WERI-Rb-1 (cell line): ENCODE data around the gene ZNF609.

ENCODE experiments used
- DNase-seq: peaks from one replicate; pipeline ENCODE4 v3.0.0-alpha.2; 2020
- H3K27ac ChIP-seq: fragments of 250-450 bp; sonication (Bioruptor Pico); 2 replicates; pipeline ENCODE4 v1.5.1; 2020; ENCODE audit warnings: mild to moderate bottlenecking, moderate library complexity
- H3K27me3 ChIP-seq: fragments of 250-450 bp; sonication (Bioruptor Pico); 2 replicates; pipeline ENCODE4 v1.5.1; 2021; ENCODE audit warnings: mild to moderate bottlenecking, low read depth, moderate library complexity; ENCODE audit not compliant: insufficient read depth, severe bottlenecking
- H3K36me3 ChIP-seq: fragments of 250-450 bp; sonication (Bioruptor Pico); 2 replicates; pipeline ENCODE4 v1.5.1; 2020; ENCODE audit warnings: mild to moderate bottlenecking, moderate library complexity
- H3K4me3 ChIP-seq: 2 replicates; pipeline ENCODE4 v1.5.1; 2011; ENCODE audit warnings: low read depth, mild to moderate bottlenecking, control low read depth, low read length
- H3K9me3 ChIP-seq: fragments of 250-450 bp; sonication (Bioruptor Pico); 2 replicates; pipeline ENCODE4 v1.5.1; 2021; ENCODE audit warnings: mild to moderate bottlenecking, moderate library complexity; ENCODE audit not compliant: severe bottlenecking
- TF ChIP-seq, protein P1 (sequence below): IDR thresholded peaks from 2 replicates; pipeline ENCODE4 v1.5.1; 2011; ENCODE audit warnings: low read depth, mild to moderate bottlenecking, control low read depth, inconsistent platforms, low read length

Gene ZNF609

DNA sequence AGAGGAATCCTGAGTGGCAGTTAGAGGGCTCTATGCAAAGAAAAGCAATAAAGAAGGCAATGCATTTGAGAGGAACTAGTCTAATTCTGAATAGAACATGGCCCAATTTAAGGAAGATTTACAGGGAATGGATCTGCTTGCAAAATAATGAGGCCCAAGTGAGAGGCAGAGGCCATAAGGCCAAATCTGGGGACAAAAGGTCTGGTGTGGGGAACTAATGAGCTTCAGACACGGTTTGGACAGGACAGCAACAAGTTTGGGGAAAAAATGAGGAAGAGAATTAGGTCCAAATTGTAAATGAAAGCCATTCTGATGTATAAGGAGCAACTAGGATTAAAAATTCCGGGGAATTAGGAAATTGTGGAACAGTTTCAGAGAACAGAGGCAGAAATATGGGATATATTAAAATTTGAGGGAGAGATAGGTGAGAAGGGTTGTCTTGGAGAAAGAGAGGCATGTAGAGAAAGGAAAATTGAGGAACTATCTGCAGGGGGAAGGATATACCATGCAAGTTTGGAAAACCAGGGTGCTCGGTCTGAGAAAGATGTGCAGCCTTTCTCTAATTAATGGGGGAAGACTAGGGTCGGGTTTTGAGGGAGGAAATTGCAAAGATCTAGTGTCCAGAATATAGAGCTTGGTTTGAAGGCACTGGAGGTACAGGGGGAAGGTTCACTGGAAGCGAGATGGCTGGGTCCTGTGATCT, 241.3 kb downstream of the ZNF609 start:
- H3K36me3 ChIP-seq = peaks cover 11% of the 10 kb centered on the region
- TF ChIP-seq, protein P1, sequence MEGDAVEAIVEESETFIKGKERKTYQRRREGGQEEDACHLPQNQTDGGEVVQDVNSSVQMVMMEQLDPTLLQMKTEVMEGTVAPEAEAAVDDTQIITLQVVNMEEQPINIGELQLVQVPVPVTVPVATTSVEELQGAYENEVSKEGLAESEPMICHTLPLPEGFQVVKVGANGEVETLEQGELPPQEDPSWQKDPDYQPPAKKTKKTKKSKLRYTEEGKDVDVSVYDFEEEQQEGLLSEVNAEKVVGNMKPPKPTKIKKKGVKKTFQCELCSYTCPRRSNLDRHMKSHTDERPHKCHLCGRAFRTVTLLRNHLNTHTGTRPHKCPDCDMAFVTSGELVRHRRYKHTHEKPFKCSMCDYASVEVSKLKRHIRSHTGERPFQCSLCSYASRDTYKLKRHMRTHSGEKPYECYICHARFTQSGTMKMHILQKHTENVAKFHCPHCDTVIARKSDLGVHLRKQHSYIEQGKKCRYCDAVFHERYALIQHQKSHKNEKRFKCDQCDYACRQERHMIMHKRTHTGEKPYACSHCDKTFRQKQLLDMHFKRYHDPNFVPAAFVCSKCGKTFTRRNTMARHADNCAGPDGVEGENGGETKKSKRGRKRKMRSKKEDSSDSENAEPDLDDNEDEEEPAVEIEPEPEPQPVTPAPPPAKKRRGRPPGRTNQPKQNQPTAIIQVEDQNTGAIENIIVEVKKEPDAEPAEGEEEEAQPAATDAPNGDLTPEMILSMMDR = no peak
- no peak for DNase-seq
- no peaks in the 10 kb centered on the region for H3K9me3 ChIP-seq
- no peak overlapping the region for H3K27ac ChIP-seq
- H3K4me3 ChIP-seq = peak overlapping the region; percentile 88; the same call in 1 of the 2 replicates
- H3K27me3 ChIP-seq = no peaks in the 10 kb centered on the region

DNA sequence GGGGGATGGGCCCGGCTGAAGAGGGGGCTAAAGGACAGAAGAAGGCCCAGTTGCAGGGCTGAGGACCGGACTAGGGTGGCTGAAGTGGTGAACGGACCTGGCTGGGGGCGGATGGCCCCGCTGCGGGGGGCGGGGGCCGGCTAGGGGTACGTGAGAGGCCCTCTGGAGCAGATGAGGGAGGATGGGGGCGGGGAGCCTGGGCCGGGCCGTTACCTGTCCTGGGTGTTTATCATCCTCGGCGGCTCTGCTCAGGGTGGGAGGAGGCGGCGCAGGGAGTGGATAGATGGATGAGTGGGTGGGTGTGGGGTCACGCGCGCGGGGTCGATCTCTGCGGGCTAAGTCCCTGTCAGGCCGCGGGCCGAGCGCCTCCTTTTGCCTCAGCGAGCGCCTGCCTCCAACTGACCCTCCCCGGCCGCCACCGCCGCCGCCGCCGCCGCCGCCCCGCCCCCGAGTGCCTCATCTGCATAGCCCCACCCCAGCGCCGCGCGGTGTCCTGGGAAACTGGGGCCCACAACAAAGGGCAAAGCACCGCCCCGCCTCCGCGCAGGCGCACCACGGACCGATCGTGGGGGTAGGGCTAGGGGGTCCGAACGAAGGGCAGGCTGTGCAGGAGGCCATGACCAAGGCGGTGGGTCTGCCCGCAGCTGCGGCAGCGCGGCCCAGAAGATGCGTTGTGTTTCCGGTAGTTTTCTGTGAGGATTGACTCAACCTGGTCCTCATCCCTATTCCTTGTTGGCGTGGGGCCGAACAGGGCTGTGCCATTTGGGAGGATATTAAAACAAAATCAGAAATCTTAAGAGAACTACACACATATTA, 242.6 kb downstream of the ZNF609 start:
- no peaks in the 10 kb centered on the region for H3K27me3 ChIP-seq
- peak; percentile 99 for DNase-seq
- no peaks in the 10 kb centered on the region for H3K9me3 ChIP-seq
- peak overlapping the region; percentile 92 for H3K27ac ChIP-seq
- TF ChIP-seq, protein P1 = no peak
- H3K36me3 ChIP-seq = peaks cover 9% of the 10 kb centered on the region
- peak overlapping the region; percentile 88 for H3K4me3 ChIP-seq

DNA sequence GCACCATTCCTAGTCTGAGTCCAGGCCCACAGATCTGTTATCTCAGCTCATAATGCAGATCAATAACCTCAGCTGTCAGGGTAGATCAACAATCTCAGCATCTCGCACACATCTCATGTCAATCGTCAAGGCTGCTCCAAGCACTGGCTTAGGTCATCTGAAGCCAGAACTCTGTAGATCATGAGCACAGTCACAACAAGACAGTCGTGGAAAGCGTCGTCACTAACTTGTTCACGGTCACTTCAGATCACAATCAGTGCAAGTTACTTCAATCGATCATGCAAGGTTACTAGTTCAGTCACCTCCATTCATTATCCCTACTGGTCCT, 243.2 kb downstream of the ZNF609 start:
- Histone ChIP-seq H3K27me3 (no peaks in the 10 kb centered on the region), H3K36me3 (peaks cover 9% of the 10 kb centered on the region), H3K27ac (peak overlapping the region; percentile 92), H3K4me3 (peak overlapping the region; percentile 53), H3K9me3 (no peaks in the 10 kb centered on the region)
- no peak for DNase-seq
- TF ChIP-seq, protein P1 = no peak

DNA sequence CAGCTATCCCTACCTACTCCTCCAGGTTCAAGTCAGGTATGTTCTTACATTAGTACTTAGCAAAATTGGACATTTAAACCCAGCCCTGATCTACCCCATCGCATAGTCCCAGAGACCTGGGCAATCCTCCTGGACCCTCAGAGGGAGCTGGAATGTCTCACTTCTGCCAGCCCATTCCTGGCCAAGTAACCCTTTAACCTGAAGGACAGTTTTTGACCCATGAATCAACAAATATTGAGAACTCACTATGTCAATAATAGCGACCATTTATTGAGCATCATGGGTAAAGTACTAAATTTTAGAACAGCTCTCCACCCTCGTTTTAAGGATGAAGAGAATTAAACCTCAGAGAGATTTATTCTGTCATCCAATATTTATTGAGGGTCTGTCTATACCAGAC, 244.6 kb downstream of the ZNF609 start:
- DNase-seq = no peak

DNA sequence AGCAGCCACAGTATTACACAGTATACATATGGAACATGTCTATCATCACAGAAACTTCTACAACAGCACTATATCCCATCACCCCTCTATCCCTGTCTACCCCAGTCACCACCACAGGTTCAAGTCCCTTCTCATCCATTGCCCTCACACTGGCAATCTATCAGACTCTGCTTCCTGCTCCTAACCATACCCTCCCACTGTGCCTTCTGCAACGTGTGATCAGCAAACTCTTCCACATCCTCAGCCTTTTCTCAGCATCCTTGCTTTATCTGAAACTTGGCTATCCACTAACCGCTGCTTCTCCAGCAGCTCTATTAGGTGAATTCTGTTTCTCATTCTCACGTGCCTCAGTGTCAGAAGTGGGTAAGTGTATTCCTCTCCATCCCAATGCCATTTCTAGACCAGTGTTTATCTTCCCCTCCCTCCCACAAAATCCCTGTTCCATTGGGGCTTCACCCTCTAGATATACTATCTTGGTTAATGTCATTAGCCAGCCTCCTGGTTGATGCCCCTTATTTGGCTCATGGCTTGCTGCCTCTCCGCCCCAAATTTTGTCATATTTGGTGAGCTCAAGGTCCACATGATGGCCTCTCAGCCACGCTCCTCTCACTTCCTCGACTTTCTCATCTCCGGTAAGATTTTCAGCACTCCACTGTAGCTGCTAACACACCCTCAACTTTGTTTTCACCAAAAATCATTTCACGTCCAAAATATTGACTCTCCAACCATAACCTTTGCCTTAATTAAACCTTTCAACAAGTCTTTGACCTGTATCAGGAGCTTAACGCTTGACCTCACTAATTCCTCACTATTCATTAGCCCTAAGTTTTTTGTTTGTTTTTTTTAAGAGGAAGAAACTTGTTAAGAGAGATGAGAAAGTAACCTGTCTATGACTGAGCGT, 245.9 kb downstream of the ZNF609 start:
- Histone ChIP-seq H3K4me3 (no peak overlapping the region), H3K27ac (no peak overlapping the region), H3K27me3 (no peaks in the 10 kb centered on the region), H3K9me3 (no peaks in the 10 kb centered on the region), H3K36me3 (peaks cover under 1% of the 10 kb centered on the region; the same call in 1 of the 2 replicates)
- TF ChIP-seq, protein P1 = no peak
- DNase-seq = no peak

More for the DNA sequence above, 244.6 kb downstream of the ZNF609 start:
- Histone ChIP-seq H3K36me3 (peaks cover 9% of the 10 kb centered on the region), H3K27me3 (no peaks in the 10 kb centered on the region), H3K4me3 (no peak overlapping the region), H3K9me3 (no peaks in the 10 kb centered on the region), H3K27ac (no peak overlapping the region)
- TF ChIP-seq, protein P1 = no peak
